ENCODE measurements around the gene MAPK6.

Gene MAPK6

GRCh38 chr15:52115598-52116427 is 96.8 kb downstream of the MAPK6 start:
- TF ChIP-seq EZH2phosphoT487 (IDR thresholded peaks at IDR 0.05; ENCODE audit: low read depth) (no peak), CTCF (IDR thresholded peaks at IDR 0.05; ENCODE audit: low read depth, low read length) (no peak)

More at GRCh38 chr15:52115598-52116427, 96.8 kb downstream of the MAPK6 start:
- Histone ChIP-seq H3K79me2 (ENCODE audit: low read length) (no peaks in the 10 kb centered on the region), H2AFZ (ENCODE audit: low read depth, low read length) (no peak overlapping the region), H3K4me3 (ENCODE audit: low read length) (no peak overlapping the region), H3K9ac (ENCODE audit: low read length) (no peak overlapping the region), H4K20me1 (ENCODE audit: insufficient read depth, low read length) (no peaks in the 10 kb centered on the region), H3K4me2 (ENCODE audit: low read length) (peak overlapping the region; percentile 16), H3K9me3 (ENCODE audit: insufficient read depth, low read length) (no peaks in the 10 kb centered on the region), H3K4me1 (ENCODE audit: low read length) (peaks cover 27% of the 10 kb centered on the region), H3K36me3 (replicated peaks; ENCODE audit: low read depth, low read length) (no peaks in the 10 kb centered on the region), H3K27me3 (ENCODE audit: low read depth, low read length) (no peaks in the 10 kb centered on the region), H3K27ac (ENCODE audit: low read length) (no peak overlapping the region)

Measured in OCI-LY3 (cell line).